Breast epithelium (tissue), 4 donors: ENCODE data around the gene AHNAK2. TPM values are rescaled to one million over a fixed set of nuclear protein-coding genes. Genes with fewer than 3 reads are reported as not detected.
"Not testable (repeated sequence)": the region's sequence is repeated elsewhere in the genome, so short reads cannot be mapped to it uniquely, and the experiment has no call there.

Experiments
- DNase-seq, 2 donors: peaks; one replicate each; pipeline ENCODE4 v3.0.0-alpha.2; 2019; ENCODE audit warnings: low spot score in 2 of 2
- H3K27ac ChIP-seq, 2 donors: fragments of 200-600 bp; sonication (generic) in 1 of 2; one replicate each; pipeline ENCODE4 v1.5.1; 2016 to 2019; ENCODE audit warnings: mild to moderate bottlenecking in 1 of 2
- H3K27me3 ChIP-seq, 2 donors: fragments of 200-600 bp; sonication (generic) in 1 of 2; one replicate each; pipeline versions ENCODE4 v1.5.1 to v1.6.0; 2017 to 2019; ENCODE audit warnings: control low read depth in 1 of 2, mild to moderate bottlenecking in 1 of 2
- H3K36me3 ChIP-seq: fragments of 200-600 bp; one replicate; pipeline ENCODE4 v1.5.1; 2019
- H3K4me1 ChIP-seq, 2 donors: fragments of 200-600 bp; sonication (generic); one replicate each; pipeline ENCODE4 v1.5.1; 2016 to 2019; ENCODE audit warnings: control low read depth in 1 of 2
- H3K4me3 ChIP-seq, 3 donors: fragments of 200-600 bp; sonication (generic); 1 replicate in 2 of 3; 2 replicates in 1 of 3; pipeline ENCODE4 v1.5.1; 2016 to 2019; ENCODE audit warnings: mild to moderate bottlenecking in 3 of 3, moderate library complexity in 2 of 3
- H3K9me3 ChIP-seq, 2 donors: fragments of 200-600 bp; sonication (generic) in 1 of 2; one replicate each; pipeline ENCODE4 v1.5.1; 2016 to 2019; ENCODE audit warnings: control low read depth in 1 of 2
- POLR2A ChIP-seq: fragments of 450-650 bp; IDR thresholded peaks from one replicate; pipeline ENCODE4 v1.6.1; 2016; ENCODE audit warnings: antibody characterized with exemption, mild to moderate bottlenecking, moderate library complexity
- POLR2AphosphoS5 ChIP-seq, 3 donors: sonication (generic); formaldehyde crosslinking; IDR thresholded peaks; one replicate each; pipeline ENCODE4 v1.6.1; 2017; ENCODE audit warnings: antibody characterized with exemption in 3 of 3
- intact Hi-C: fragments of 100-400 bp; cut with DNase I; formaldehyde crosslinking; loops from one replicate; pipeline ENCODE4 v1.15.1; 2023; ENCODE audit warnings: low total_unique reads
- total RNA-seq, 3 donors: library from RNA; depleted of rRNA; stranded (reverse); fragments of >200 nt; gene quantifications; one replicate each; pipeline ENCODE4 v1.1.0, GENCODE V29; 2016
- TF ChIP-seq, protein P1 (sequence below), 3 donors: fragments of 450-650 bp; IDR thresholded peaks; one replicate each; pipeline ENCODE4 v1.5.1; 2016 to 2017; ENCODE audit warnings: antibody characterized with exemption in 3 of 3, mild to moderate bottlenecking in 3 of 3, moderate library complexity in 3 of 3

AHNAK2 gene
- total RNA-seq, 3 donors from 2014 or later, result 15.1 to 46.7 (median 19.3) TPM

DNA sequence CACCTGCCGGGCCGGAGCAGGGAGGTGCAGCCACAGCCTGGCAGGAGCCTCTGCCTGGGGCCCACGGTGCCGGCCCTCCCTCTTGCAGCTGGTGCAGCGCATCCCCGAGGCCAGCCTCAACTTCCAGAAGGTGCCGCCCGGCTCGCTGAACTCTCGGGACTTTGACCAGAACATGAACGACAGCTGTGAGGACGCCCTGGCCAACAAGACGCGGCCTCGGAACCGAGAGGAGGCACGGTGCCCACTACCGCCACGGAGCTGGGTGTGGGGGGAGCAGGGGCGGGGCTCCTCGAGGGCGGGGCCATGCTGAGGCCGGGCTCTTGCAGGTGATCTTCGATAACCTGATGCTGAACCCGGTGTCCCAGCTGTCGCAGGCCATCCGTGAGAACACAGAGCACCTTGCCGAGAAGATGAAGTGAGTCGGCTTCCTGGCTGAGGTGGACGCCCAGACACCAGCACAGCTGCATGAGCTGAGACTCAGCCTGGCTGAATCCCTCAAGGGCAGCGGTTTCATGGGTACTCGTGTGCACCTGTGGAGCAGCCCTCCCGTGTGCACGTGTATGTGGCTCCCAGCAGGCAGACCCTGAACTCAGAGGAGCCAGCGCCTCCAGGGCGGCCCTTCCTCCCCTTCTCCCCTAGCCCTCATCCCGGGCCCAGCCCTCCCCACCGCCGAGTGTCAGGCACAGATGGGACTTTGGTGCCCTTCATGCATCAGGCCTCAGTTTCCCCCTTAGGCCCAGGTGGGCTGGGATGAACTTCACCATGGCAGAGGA is 84.6 kb downstream of the AHNAK2 start:
- Histone ChIP-seq H3K36me3 (no peaks in the 10 kb centered on the region), H3K4me1 (no peaks in the 10 kb centered on the region), H3K4me3 (no peak overlapping the region), H3K9me3 (no peaks in the 10 kb centered on the region), H3K27me3 (no peaks in the 10 kb centered on the region), H3K27ac (no peak overlapping the region)
- DNase-seq, result no peak
- intact Hi-C loops, result loop anchor here (2.0 kb wide), 1 partner anchor 443 kb away; no protein-coding TSS in a partner anchor
- TF ChIP-seq POLR2AphosphoS5 (IDR thresholded peaks at IDR 0.05) (no peak), POLR2A (no peak)
- TF ChIP-seq, protein P1, sequence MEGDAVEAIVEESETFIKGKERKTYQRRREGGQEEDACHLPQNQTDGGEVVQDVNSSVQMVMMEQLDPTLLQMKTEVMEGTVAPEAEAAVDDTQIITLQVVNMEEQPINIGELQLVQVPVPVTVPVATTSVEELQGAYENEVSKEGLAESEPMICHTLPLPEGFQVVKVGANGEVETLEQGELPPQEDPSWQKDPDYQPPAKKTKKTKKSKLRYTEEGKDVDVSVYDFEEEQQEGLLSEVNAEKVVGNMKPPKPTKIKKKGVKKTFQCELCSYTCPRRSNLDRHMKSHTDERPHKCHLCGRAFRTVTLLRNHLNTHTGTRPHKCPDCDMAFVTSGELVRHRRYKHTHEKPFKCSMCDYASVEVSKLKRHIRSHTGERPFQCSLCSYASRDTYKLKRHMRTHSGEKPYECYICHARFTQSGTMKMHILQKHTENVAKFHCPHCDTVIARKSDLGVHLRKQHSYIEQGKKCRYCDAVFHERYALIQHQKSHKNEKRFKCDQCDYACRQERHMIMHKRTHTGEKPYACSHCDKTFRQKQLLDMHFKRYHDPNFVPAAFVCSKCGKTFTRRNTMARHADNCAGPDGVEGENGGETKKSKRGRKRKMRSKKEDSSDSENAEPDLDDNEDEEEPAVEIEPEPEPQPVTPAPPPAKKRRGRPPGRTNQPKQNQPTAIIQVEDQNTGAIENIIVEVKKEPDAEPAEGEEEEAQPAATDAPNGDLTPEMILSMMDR (IDR thresholded peaks at IDR 0.05), result no peak

DNA sequence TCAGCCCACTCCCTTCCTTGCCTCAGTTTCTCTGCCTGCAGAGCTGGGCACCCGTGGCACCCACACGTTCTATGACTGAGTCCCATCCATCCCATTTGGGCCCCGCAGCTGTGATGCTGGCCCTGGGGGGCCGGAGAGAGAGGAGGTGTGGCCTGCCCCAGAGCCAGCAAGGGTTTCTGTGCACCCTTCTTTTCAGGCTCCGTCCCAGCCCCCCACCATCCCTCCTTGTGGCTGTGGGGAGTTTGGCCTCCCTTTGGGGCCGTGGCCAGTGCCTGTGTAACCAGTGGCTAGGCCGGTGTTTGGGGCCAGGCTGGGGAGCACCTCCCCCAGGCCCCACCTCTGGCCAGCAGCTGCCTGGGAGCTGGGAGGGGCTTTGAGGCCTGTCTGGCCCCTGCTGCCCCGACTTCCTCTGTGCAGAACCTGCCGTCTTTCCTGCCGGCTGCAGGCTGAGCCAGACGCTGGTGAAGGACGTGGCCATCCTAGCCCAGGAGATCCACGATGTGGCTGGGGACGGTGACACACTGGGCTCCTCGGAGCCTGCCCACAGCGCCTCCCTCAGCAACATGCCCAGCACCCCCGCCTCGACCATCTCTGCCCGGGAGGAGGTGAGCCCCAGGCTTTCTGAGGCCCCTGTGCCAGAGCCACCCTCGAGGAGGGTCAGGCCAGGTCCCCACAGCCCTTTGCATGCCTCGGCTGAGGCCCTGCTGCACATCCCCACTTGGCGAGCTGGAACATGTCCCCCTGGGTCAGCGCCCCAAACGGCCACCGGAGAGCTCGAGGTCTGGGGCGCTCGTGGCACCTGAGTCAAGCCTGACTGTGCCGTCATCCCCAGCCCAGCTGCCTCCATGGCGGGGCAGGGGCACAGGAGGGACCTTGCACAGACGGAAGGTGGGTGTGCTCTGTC is 85.4 kb downstream of the AHNAK2 start:
- H3K4me1 ChIP-seq, result no peaks in the 10 kb centered on the region
- H3K9me3 ChIP-seq, result no peaks in the 10 kb centered on the region
- TF ChIP-seq POLR2A (no peak), POLR2AphosphoS5 (IDR thresholded peaks at IDR 0.05) (no peak)
- TF ChIP-seq, protein P1 (IDR thresholded peaks at IDR 0.05), result no peak
- intact Hi-C loops, result loop anchor here (2.0 kb wide), 1 partner anchor 444 kb away; no protein-coding TSS in a partner anchor
- H3K4me3 ChIP-seq, result no peak overlapping the region
- no peaks in the 10 kb centered on the region for H3K27me3 ChIP-seq
- peak; percentile 15 to 47 for DNase-seq
- no peak overlapping the region for H3K27ac ChIP-seq
- H3K36me3 ChIP-seq, result no peaks in the 10 kb centered on the region

DNA sequence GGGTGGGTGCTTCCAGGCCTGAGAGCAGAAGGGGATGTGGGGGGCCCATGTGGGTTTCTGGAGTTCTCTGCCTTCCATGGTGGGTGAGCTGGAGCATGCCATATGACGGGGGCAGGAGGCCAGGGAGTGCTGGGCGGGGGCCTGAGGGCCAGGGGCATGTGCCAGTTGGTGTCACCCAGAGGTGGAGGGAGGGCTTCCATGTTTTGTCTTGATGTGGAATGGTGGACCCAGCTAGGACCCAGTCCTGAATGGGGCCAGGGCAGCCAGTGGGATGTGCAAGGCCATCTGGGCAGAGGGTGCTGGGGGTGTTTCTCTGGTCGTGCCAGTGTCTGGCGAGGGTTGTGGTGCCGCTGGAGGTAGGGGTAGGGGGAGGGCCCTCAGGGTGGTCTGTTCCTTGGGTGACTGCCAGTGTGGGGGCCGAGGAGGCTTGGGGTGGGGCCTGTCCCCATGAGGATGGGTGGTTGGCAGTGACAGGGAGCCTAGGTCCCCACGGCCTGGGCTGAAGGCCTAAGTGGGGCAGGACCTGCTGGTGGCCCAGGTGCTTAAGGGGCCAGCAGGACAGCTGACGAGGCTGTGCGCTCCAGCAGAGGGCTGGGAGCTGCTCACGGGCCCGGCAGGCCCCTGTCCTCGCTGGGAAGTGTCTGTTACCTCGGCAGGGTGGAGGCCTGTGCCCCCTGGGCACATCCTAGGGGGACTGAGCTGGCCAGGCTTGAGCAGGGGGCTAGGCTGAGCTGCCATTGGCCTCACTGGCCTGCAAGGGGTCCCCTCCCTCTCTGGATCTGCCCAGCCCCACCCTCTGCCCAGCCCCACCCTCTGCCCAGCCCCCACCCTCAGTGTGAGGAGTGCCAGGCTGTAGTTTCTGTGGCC is 86.3 kb downstream of the AHNAK2 start:
- DNase-seq, result peak in 1 of 2 donors; percentile 48
- H3K27me3 ChIP-seq, result no peaks in the 10 kb centered on the region
- H3K36me3 ChIP-seq, result no peaks in the 10 kb centered on the region
- no peak overlapping the region for H3K27ac ChIP-seq
- TF ChIP-seq POLR2A, result no peak
- no peak for TF ChIP-seq POLR2AphosphoS5 (IDR thresholded peaks at IDR 0.05)
- TF ChIP-seq, protein P1 (IDR thresholded peaks at IDR 0.05), result no peak
- intact Hi-C loops, result loop anchor here (2.0 kb wide), 1 partner anchor 445 kb away; no protein-coding TSS in a partner anchor
- H3K9me3 ChIP-seq, result no peaks in the 10 kb centered on the region
- H3K4me3 ChIP-seq, result no peak overlapping the region
- no peaks in the 10 kb centered on the region for H3K4me1 ChIP-seq

DNA sequence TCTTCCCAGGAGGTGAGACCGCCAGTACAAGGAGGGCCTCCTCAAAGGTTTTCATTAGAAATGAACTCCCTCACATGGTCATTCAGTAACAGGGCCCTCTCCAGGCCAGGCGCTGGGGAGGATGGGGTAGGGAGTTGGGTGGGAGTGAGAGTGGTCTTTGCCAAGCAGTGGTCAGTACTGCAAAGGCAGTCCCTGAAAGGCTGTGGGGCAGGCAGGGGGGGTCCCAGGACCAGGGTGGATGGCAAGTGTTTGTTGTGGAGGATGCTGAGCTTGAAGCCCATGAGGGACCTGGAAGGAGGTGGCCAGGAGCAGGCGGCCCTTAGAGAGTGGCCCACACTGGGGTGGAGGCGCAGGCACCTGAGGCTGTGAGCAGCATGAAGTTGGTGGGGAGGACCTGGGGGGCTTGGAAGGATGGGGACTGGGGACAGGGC is 87.0 kb downstream of the AHNAK2 start:
- Histone ChIP-seq H3K4me1 (no peaks in the 10 kb centered on the region), H3K27ac (no peak overlapping the region), H3K4me3 (no peak overlapping the region), H3K9me3 (no peaks in the 10 kb centered on the region), H3K27me3 (no peaks in the 10 kb centered on the region), H3K36me3 (no peaks in the 10 kb centered on the region)
- peak; percentile 16 to 50 for DNase-seq
- intact Hi-C loops, result no loop called here
- TF ChIP-seq POLR2A (no peak), POLR2AphosphoS5 (IDR thresholded peaks at IDR 0.05) (no peak)
- TF ChIP-seq, protein P1 (IDR thresholded peaks at IDR 0.05), result no peak

DNA sequence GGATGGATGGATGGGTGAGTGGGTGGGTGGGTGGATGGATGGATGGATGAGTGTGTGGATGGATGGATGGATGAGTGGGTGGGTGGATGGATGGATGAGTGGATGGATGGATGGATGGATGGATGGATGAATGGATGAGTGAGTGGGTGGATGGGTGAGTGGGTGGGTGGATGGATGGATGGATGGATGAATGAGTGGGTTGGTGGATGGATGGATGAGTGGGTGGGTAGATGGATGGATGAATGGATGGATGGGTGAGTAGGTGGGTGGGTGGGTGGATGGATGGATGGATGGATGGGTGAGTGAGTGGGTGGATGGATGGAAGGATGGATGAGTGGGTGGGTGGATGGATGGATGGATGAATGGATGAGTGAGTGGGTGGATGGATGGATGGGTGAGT is 87.9 kb downstream of the AHNAK2 start:
- H3K27me3 ChIP-seq, H3K27ac ChIP-seq, H3K36me3 ChIP-seq, intact Hi-C loops, H3K4me3 ChIP-seq, H3K9me3 ChIP-seq, H3K4me1 ChIP-seq: not testable (repeated sequence)
- DNase-seq, result peak in 1 of 2 donors; percentile 42
